Kidney (tissue), 14 donors: ENCODE results near the gene PPEF1. TPM values are rescaled to one million over a fixed set of nuclear protein-coding genes. Genes with fewer than 3 reads are reported as not detected.

ENCODE experiments used
- DNase-seq, 5 donors: peaks; one replicate each; pipeline ENCODE4 v3.0.0-alpha.2; 2013 to 2020
- FAIRE-seq: peaks from 2 replicates; lab custom pipeline; 2012; peaks lifted over from hg19 to GRCh38; lab: Jason Lieb, UNC
- H3K27ac ChIP-seq, 2 donors: one replicate each; pipeline ENCODE4 v1.7.0; 2013; ENCODE audit warnings: low read depth in 2 of 2, low read length in 2 of 2, inconsistent platforms in 1 of 2
- H3K27me3 ChIP-seq: one replicate; pipeline ENCODE4 v1.7.1; 2013; ENCODE audit warnings: low read length, inconsistent platforms; ENCODE audit not compliant: control insufficient read depth, insufficient read depth
- H3K36me3 ChIP-seq, 3 donors: one replicate each; pipeline versions ENCODE4 v1.7.0 to v1.7.1; 2013; ENCODE audit warnings: low read length in 3 of 3, control low read depth in 1 of 3, inconsistent platforms in 1 of 3; ENCODE audit not compliant: insufficient read depth in 3 of 3, control insufficient read depth in 2 of 3
- H3K4me1 ChIP-seq, 3 donors: one replicate each; pipeline versions ENCODE4 v1.7.0 to v1.7.1; 2013; ENCODE audit warnings: low read length in 3 of 3, inconsistent platforms in 1 of 3, low read depth in 1 of 3; ENCODE audit not compliant: control insufficient read depth in 2 of 3, insufficient read depth in 2 of 3
- H3K4me3 ChIP-seq, 3 donors: one replicate each; pipeline versions ENCODE4 v1.7.0 to v1.8.1; 2013; ENCODE audit warnings: low read length in 3 of 3, control low read depth in 1 of 3, inconsistent platforms in 1 of 3
- H3K9ac ChIP-seq, 3 donors: one replicate each; pipeline versions ENCODE4 v1.7.0 to v1.7.1; 2013; ENCODE audit warnings: low read length in 3 of 3, control low read depth in 1 of 3, inconsistent platforms in 1 of 3
- H3K9me3 ChIP-seq, 3 donors: one replicate each; pipeline versions ENCODE4 v1.7.0 to v1.7.1; 2013; ENCODE audit warnings: low read length in 3 of 3, control low read depth in 1 of 3, inconsistent platforms in 1 of 3; ENCODE audit not compliant: control insufficient read depth in 2 of 3, insufficient read depth in 1 of 3
- CTCF ChIP-seq: IDR thresholded peaks from 3 replicates; pipeline ENCODE4 v1.5.1; 2012; ENCODE audit warnings: mild to moderate bottlenecking, moderate library complexity, borderline replicate concordance; ENCODE audit not compliant: insufficient read depth; ENCODE audit errors: extremely low read depth
- intact Hi-C: fragments of 100-400 bp; cut with DNase I; formaldehyde crosslinking; loops from one replicate; pipeline ENCODE4 v1.11.1; 2022
- polyA plus RNA-seq: library from polyadenylated mRNA; stranded (reverse); fragments of 350-450 nt; fragmentation: Illumina TruSeq; extraction: RNeasy Lipid Tissue Mini Kit (QIAGEN cat#74804); gene quantifications from one replicate; pipeline ENCODE4 v1.2.3, GENCODE V29; 2014; ENCODE audit warnings: low read depth, low replicate concordance; ENCODE audit not compliant: insufficient read depth
- total RNA-seq: library from RNA; stranded (reverse); fragmentation: NEBNext Ultra II Directional; extraction: Animal tissue kit (Norgen Biotek cat#: 25700); gene quantifications from one replicate; pipeline ENCODE4 v1.2.1, GENCODE V29; 2021
- donor health status: control.
- donor health status: control.
- donor health status: control.
- donor health status: control.
- donor health status: control.
- donor health status: DM: yes; HTN: yes; CAD: no.
- donor health status: Normal renal cell carcinoma (clear cell type).

Gene PPEF1
- total and polyA plus RNA-seq, 2 donors from 2014 or later: 0.63 to 0.92 TPM

GRCh38 chrX:18875256-18875878, 167.9 kb downstream of the PPEF1 start:
- Histone ChIP-seq H3K27me3 (no peaks in the 10 kb centered on the region), H3K9me3 (no peaks in the 10 kb centered on the region), H3K36me3 (no peaks in the 10 kb centered on the region), H3K4me3 (no peak overlapping the region), H3K27ac (no peak overlapping the region), H3K9ac (no peak overlapping the region), H3K4me1 (peaks cover 0 to 3% (median 0%) of the 10 kb centered on the region in 3 donors)
- no peak for TF ChIP-seq CTCF
- intact Hi-C loops: no loop called here
- DNase-seq (no peak), FAIRE-seq (no peak)

- no peaks in the 10 kb centered on the region for H3K9me3 ChIP-seq
- no peak overlapping the region for H3K9ac ChIP-seq
- H3K4me3 ChIP-seq: no peak overlapping the region
- DNase-seq (no peak), FAIRE-seq (no peak)
- intact Hi-C loops: no loop called here
- H3K36me3 ChIP-seq: no peaks in the 10 kb centered on the region
- H3K27me3 ChIP-seq: no peaks in the 10 kb centered on the region
- H3K4me1 ChIP-seq: peaks cover 0 to under 1% (median 0%) of the 10 kb centered on the region in 3 donors
- no peak overlapping the region for H3K27ac ChIP-seq
- TF ChIP-seq CTCF: no peak
Observed at GRCh38 chrX:18877469-18877868, 170.0 kb downstream of the PPEF1 start.

Other genes with a start within 250 kb of the PPEF1 start
- 0.44 TPM for gene RS1, start 35.5 kb upstream of the PPEF1 start, total RNA-seq
- gene RS1, start 35.5 kb upstream of the PPEF1 start, polyA plus RNA-seq: not detected